Measurements from ENCODE around the gene GAK. TPM values are rescaled to one million over a fixed set of nuclear protein-coding genes. Genes with fewer than 3 reads are reported as not detected.

GAK gene
- total RNA-seq, 1 donor from 2014 or later = 123 TPM

DNA sequence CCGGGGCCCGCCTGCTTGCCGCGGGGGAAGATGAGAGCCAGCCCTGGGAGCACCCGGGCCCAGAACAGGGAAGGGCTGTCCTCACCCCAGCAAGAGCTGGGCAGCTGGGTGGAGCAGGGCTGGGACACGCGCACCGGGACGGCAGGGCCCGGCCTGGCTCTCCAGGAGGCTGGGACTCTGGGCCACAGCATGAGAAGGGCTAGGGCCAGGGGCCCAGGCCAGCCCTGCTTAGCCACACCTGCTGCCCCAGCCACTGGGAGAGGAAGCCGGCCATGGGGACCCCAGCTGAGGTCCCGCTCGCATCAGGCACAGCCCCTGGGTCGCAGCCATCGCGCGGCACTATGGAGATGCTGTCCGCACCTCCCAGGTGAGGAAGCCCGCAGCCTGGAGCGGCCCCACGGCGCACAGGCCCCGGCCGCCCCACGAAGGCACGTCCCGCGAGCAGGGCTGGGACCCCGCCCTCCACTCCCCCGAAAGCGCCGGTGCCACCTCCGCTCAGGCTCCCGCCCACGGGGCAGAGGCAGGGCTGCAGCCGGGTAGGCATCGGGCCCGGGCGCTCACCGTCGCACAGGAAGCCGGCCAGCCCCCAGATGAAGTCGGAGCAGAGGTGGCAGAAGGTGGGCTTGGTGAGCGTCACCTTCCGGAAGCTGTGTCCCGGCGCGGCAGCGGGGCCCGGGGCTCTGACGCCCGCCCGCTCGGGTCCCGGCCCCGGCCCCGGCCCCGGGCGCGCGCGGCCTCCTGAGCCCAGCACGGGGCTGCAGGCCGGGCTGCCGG, 40.7 kb upstream of the GAK start:
- peaks cover 6% of the 10 kb centered on the region for H3K27me3 Mint-ChIP-seq (ENCODE audit: unreplicated experiment)
- peaks cover 8% of the 10 kb centered on the region for H3K4me1 Mint-ChIP-seq (ENCODE audit: low read depth, unreplicated experiment)
- TF ChIP-seq, protein P1, sequence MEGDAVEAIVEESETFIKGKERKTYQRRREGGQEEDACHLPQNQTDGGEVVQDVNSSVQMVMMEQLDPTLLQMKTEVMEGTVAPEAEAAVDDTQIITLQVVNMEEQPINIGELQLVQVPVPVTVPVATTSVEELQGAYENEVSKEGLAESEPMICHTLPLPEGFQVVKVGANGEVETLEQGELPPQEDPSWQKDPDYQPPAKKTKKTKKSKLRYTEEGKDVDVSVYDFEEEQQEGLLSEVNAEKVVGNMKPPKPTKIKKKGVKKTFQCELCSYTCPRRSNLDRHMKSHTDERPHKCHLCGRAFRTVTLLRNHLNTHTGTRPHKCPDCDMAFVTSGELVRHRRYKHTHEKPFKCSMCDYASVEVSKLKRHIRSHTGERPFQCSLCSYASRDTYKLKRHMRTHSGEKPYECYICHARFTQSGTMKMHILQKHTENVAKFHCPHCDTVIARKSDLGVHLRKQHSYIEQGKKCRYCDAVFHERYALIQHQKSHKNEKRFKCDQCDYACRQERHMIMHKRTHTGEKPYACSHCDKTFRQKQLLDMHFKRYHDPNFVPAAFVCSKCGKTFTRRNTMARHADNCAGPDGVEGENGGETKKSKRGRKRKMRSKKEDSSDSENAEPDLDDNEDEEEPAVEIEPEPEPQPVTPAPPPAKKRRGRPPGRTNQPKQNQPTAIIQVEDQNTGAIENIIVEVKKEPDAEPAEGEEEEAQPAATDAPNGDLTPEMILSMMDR (IDR thresholded peaks at IDR 0.05; ENCODE audit: partially characterized antibody, unreplicated experiment) = no peak
- no peak overlapping the region for H3K4me3 Mint-ChIP-seq (ENCODE audit: unreplicated experiment)
- DNase-seq = no peak
- H3K36me3 Mint-ChIP-seq (ENCODE audit: unreplicated experiment) = no peaks in the 10 kb centered on the region
- peaks cover 7% of the 10 kb centered on the region for H3K9me3 Mint-ChIP-seq (ENCODE audit: unreplicated experiment)
- H3K27ac Mint-ChIP-seq (ENCODE audit: unreplicated experiment) = no peak overlapping the region

DNA sequence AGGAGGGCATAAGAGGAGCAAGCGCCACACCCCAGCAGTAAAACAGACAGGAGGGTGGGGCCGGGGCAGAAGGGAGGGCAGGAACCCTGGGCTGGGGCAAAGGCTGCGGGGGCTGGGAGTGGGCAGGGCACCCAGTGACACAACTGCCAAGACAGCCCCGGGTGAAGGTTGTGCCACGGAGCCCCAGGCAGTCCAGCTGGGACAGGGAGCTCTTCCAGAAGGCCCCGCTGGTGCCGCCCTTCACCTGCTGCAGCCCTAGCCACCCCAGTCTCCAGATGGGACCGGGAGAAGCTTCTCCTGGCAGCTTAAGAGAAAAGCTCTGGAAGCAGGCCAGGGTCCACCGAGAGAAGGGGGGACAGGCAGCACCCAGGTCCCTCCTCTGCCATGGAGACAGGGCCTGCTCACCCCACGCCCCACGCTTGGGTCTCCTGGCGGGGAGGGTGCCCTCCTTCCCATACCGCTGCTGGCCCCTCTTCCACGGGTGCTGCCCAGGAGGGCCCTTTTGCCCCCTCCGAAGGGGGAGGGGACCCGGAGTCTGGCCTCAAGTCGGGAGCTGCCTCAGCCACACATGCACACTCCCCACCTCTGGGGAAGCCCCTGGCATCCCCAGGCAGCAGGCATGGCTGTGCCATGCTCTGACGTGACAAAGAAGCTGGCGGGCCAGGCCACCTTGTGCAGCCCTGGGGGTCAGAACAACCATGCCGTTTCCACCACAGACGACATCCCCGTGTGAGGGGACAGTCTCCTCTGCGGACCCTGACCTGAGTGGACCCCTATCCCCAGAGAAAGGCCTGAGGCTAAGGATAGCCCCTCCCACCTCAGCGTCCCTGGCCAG, 39.8 kb upstream of the GAK start:
- TF ChIP-seq, protein P1 (IDR thresholded peaks at IDR 0.05; ENCODE audit: partially characterized antibody, unreplicated experiment) = no peak
- no peak overlapping the region for H3K4me3 Mint-ChIP-seq (ENCODE audit: unreplicated experiment)
- peaks cover 8% of the 10 kb centered on the region for H3K4me1 Mint-ChIP-seq (ENCODE audit: low read depth, unreplicated experiment)
- peaks cover 4% of the 10 kb centered on the region for H3K9me3 Mint-ChIP-seq (ENCODE audit: unreplicated experiment)
- no peak overlapping the region for H3K27ac Mint-ChIP-seq (ENCODE audit: unreplicated experiment)
- peaks cover 6% of the 10 kb centered on the region for H3K27me3 Mint-ChIP-seq (ENCODE audit: unreplicated experiment)
- H3K36me3 Mint-ChIP-seq (ENCODE audit: unreplicated experiment) = no peaks in the 10 kb centered on the region
- DNase-seq = no peak

DNA sequence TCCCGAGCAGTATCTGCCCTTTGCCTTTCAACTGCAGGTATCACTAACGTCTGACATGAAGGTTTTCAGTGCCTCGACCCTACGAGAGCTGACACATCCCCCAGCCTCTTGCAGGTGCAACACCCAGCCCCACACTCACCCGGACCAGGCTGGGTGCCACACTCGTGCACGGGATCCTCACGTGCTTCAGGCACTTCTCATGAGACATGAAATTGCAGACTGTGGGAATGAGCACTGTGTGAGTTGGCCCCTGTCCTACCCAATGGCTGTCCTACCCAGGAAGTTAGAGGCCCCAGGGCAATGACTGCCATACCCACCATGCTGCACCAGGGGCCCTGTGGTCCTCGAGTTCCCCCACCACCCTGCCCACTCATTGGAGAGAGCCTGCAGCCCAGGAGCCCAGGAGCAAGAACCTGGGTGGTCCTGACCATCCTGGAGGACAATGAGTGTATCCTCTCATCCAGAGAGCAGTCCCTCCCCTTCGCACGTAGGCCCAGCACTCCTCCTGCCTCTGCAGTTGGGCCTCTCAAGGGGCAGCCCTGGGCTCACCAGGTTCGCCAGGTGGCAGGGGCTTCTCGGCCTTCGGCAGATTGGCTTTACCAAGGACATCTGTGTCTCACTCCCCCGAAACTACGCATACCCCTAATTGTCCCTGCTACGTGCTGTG, 38.9 kb upstream of the GAK start:
- peaks cover 8% of the 10 kb centered on the region for H3K4me1 Mint-ChIP-seq (ENCODE audit: low read depth, unreplicated experiment)
- H3K4me3 Mint-ChIP-seq (ENCODE audit: unreplicated experiment) = peak overlapping the region; percentile 9
- H3K27me3 Mint-ChIP-seq (ENCODE audit: unreplicated experiment) = peaks cover 6% of the 10 kb centered on the region
- DNase-seq = no peak
- TF ChIP-seq, protein P1 (IDR thresholded peaks at IDR 0.05; ENCODE audit: partially characterized antibody, unreplicated experiment) = no peak
- no peaks in the 10 kb centered on the region for H3K9me3 Mint-ChIP-seq (ENCODE audit: unreplicated experiment)
- H3K27ac Mint-ChIP-seq (ENCODE audit: unreplicated experiment) = no peak overlapping the region
- H3K36me3 Mint-ChIP-seq (ENCODE audit: unreplicated experiment) = no peaks in the 10 kb centered on the region

DNA sequence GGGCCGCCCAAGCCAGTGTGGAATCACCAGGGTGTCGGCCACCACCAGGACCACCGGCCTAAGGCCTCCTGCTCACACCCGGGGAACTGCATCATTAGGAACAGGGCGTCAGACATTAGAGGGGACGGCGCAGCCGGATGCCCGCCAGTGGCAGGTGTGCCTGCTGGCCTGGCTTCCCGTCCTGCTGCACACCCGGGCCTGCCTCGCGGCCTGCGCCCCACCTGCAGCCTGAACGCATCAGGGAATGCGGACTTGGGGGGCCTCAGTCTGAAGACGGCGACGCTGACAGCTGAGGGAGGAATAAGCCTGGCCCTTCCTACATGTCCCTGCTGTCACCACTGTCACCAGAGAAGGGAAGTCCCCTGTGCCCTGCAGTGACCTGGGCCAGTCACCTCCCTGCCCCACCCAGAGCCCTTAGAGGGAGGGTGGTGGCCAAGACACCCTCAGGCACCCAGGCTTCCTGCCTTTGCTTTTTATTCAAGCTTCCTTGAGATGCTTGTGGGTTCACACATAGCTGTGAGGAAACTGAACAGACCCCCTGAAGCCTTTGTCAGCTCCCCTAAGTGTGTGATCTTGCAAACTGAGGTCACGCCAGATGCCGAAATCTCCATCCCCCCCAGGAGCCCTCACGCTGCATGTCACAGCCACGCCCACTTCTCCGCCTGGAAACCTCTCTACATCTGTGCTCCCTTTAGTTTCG, 38.1 kb upstream of the GAK start:
- no peaks in the 10 kb centered on the region for H3K9me3 Mint-ChIP-seq (ENCODE audit: unreplicated experiment)
- DNase-seq = no peak
- H3K4me3 Mint-ChIP-seq (ENCODE audit: unreplicated experiment) = peak overlapping the region; percentile 9

More for the DNA sequence above, 38.1 kb upstream of the GAK start:
- Mint-ChIP-seq H3K27ac (ENCODE audit: unreplicated experiment) (no peak overlapping the region), H3K36me3 (ENCODE audit: unreplicated experiment) (no peaks in the 10 kb centered on the region), H3K4me1 (ENCODE audit: low read depth, unreplicated experiment) (peaks cover 8% of the 10 kb centered on the region), H3K27me3 (ENCODE audit: unreplicated experiment) (peaks cover 6% of the 10 kb centered on the region)
- TF ChIP-seq, protein P1 (IDR thresholded peaks at IDR 0.05; ENCODE audit: partially characterized antibody, unreplicated experiment) = no peak

All from glutamatergic neuron (in vitro differentiated cells).